Naive thymus-derived CD8-positive, alpha-beta T cell (primary cell): ENCODE measurements around the gene P3H4. TPM values are rescaled to one million over a fixed set of nuclear protein-coding genes. Genes with fewer than 3 reads are reported as not detected.
A peak's percentile ranks its signal among the peaks of the same experiment; 100 is the strongest.

Source experiments
- ATAC-seq, 2 donors: fragments of 150-1000 bp; cut with Tn5 transposase in 1 of 2; sonication (Bioruptor Pico), chemical (Tn5 transposase) in 1 of 2; 1 replicate in 1 of 2; 2 replicates in 1 of 2; pipeline ENCODE4 v1.10.0; 2021; ENCODE audit warnings: mild to moderate bottlenecking in 2 of 2, moderate library complexity in 2 of 2
- POLR2A ChIA-PET: fragments of 350-600 bp; sonication (Branson Sonifier 250); formaldehyde crosslinking; loops from one replicate; lab custom pipeline; 2021; ENCODE audit warnings: antibody characterized with exemption; lab: Charles Lee
- DNase-seq, 10 donors: peaks; one replicate each; pipeline versions ENCODE4 v3.0.0 to v3.0.0-alpha.2; 2020 to 2022
- H3K27ac Mint-ChIP-seq, 10 donors: one replicate each; pipeline ENCODE4 v1.8.0; 2020 to 2022; ENCODE audit warnings: mild to moderate bottlenecking in 10 of 10, mixed read lengths in 10 of 10, moderate library complexity in 4 of 10, inconsistent platforms in 1 of 10
- H3K27me3 Mint-ChIP-seq, 5 donors: one replicate each; pipeline ENCODE4 v1.8.0; 2021 to 2022; ENCODE audit warnings: mixed read lengths in 5 of 5
- H3K36me3 Mint-ChIP-seq, 3 donors: one replicate each; pipeline ENCODE4 v1.8.0; 2020 to 2022; ENCODE audit warnings: mixed read lengths in 3 of 3, mild to moderate bottlenecking in 2 of 3, inconsistent platforms in 1 of 3
- H3K4me1 Mint-ChIP-seq, 4 donors: one replicate each; pipeline ENCODE4 v1.8.0; 2021 to 2022; ENCODE audit warnings: mixed read lengths in 4 of 4
- H3K4me3 Mint-ChIP-seq, 10 donors: one replicate each; pipeline ENCODE4 v1.8.0; 2020 to 2022; ENCODE audit warnings: mild to moderate bottlenecking in 10 of 10, mixed read lengths in 10 of 10, moderate library complexity in 6 of 10, inconsistent platforms in 1 of 10
- H3K9me3 Mint-ChIP-seq, 9 donors: one replicate each; pipeline ENCODE4 v1.8.0; 2020 to 2022; ENCODE audit warnings: mixed read lengths in 9 of 9, mild to moderate bottlenecking in 3 of 9, inconsistent platforms in 1 of 9, moderate library complexity in 1 of 9
- polyA plus RNA-seq, 3 donors: library from polyadenylated mRNA; unstranded; fragments of 300-500 nt; fragmentation: Illumina TruSeq; gene quantifications; one replicate each; pipeline ENCODE4 v1.2.3, GENCODE V29; 2021
- total RNA-seq, 8 experiments: library from RNA in 2 of 8; stranded (reverse) in 2 of 8; gene quantifications; one replicate each; pipeline ENCODE4 v1.2.3 and lab custom pipeline; 2021 to 2026

P3H4 gene
- total and polyA plus RNA-seq, 5 experiments from 2014 or later = 4.0 to 6.2 (median 5.8) TPM

DNA sequence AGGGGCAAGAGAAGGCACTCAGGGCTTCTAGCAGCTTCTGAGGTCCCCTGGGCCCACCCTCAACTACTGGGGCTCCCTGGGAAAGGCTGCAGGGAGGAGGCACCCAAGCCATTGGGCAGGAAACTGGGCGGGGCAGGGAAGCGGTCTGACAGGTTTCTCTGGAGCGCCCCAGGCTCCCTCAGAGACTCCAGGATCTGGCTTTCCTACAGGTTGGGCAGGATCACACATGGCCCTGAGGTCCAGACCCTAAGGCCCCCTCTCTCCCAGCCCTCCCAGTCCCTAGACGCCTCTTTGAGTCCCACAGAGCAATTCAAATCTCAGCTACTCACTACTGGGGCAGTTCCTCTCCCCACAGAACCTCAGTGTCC lies 39.5 kb downstream of the P3H4 start:
- DNase-seq (no peak), ATAC-seq (no peak)
- Mint-ChIP-seq H3K4me3 (no peak overlapping the region), H3K27me3 (peaks cover 0 to 1% (median 0%) of the 10 kb centered on the region in 5 donors), H3K27ac (no peak overlapping the region), H3K4me1 (peaks cover 4 to 8% (median 6%) of the 10 kb centered on the region in 4 donors), H3K36me3 (no peaks in the 10 kb centered on the region), H3K9me3 (no peaks in the 10 kb centered on the region)
- POLR2A ChIA-PET = interaction anchor here (0.6 kb wide), 1 partner anchor 18 kb away, joined by 6 read pairs; no protein-coding TSS in a partner anchor

DNA sequence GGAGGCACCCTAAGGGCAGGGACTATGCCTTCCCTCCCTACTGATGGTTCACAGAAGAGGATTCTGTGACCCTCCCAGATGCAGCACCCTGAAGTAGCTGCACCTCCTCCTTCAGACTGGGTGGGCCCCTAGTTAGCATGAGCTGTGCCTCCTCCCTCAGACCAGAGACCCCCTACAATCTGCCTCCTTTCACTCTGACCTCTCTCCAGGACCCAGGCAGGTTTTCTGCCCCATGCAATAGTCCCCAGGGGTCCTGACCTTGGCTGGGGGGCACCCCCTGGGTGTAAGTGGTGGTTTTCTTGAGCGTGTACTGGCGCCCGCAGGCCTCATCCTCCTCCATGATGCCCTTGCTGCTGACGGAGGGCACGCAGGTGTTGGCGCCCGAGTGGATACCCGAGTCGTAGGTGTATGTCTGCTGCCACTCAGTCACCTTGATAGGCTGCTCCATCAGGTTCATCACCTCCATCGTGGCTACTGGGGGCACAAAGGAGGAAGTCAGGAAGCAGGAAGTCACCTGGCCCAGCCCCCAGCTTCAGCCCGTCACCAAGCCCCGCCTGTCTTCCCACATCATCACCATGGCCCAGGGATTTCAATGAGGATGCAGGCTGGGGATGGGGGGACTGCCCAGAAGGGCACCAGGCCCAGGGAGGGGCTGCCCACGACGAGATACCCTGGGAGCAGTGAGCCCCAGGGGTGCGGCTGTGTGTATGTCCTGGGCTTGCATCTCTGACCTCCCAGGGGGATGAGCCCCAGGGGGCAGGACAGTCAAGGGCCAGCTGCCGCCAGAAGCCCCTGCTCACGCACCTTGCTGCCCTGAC lies 40.2 kb downstream of the P3H4 start:
- no peaks in the 10 kb centered on the region for H3K9me3 Mint-ChIP-seq
- POLR2A ChIA-PET = interaction anchor here (0.6 kb wide), 1 partner anchor 19 kb away, joined by 6 read pairs; no protein-coding TSS in a partner anchor
- peaks cover 0 to 1% (median 0%) of the 10 kb centered on the region in 5 donors for H3K27me3 Mint-ChIP-seq
- H3K4me3 Mint-ChIP-seq = peak overlapping the region in 2 of 10 donors; percentile 24 to 37
- ATAC-seq (no peak), DNase-seq (no peak)
- H3K4me1 Mint-ChIP-seq = peaks cover 4 to 8% (median 6%) of the 10 kb centered on the region in 4 donors
- H3K36me3 Mint-ChIP-seq = no peaks in the 10 kb centered on the region
- H3K27ac Mint-ChIP-seq = peak overlapping the region in 5 of 10 donors; percentile 24 to 80 (median 43)

DNA sequence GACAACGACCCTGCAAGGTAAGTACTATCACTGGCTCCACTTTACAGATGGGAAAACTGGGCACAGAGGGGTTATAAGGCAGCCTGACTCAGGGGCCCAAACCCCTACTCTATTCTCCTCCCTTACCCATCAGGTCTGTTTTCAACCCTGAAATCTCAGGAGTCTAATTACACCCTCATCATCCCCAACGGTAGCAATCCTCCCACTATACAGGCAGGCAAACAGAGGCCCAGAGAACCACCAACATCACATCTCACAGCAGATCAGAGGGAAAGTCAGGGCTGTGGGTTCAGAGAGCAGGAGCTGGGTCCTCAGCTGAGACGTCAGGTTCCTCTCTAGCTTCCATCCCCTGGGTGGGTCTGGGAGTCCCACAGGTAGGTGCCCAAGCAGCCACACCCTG lies 41.8 kb downstream of the P3H4 start:
- Mint-ChIP-seq H3K4me3 (no peak overlapping the region), H3K36me3 (peaks cover 0 to 3% (median 0%) of the 10 kb centered on the region in 3 donors), H3K9me3 (no peaks in the 10 kb centered on the region), H3K4me1 (peaks cover 4 to 8% (median 6%) of the 10 kb centered on the region in 4 donors), H3K27me3 (peaks cover 0 to 1% (median 0%) of the 10 kb centered on the region in 5 donors), H3K27ac (no peak overlapping the region)
- DNase-seq (no peak), ATAC-seq (no peak)
- POLR2A ChIA-PET = interaction anchor here (0.5 kb wide), 1 partner anchor 27 kb away, joined by 4 read pairs; no protein-coding TSS in a partner anchor

DNA sequence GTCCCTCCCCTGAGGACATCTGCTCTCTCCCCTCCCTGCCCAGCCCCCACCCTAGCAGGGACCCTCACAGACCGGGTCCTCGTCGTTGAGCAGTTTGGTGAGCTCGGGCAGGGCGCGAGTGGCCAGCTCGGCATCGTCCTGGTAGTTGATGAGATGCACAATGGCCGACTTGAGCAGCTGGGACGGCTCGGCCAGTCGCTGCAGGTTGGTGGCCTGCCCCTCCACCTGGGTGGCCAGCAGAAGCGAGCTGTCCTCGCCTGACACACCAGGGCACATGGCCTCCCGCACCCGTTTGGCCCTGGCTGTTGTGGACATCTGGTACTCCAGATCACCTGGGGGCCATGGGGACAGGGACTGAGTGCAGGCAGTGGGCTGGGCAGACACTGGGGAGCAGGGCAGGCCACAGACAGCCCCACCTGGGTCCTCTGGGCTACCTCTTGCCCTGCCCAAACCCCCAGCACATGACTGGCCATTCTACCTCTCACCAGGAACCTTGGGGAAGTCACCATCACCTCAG lies 42.3 kb downstream of the P3H4 start:
- peaks cover 0 to 3% (median 0%) of the 10 kb centered on the region in 3 donors for H3K36me3 Mint-ChIP-seq
- H3K27me3 Mint-ChIP-seq = peaks cover 0 to 1% (median 0%) of the 10 kb centered on the region in 5 donors
- ATAC-seq (no peak), DNase-seq (no peak)
- no peak overlapping the region for H3K4me3 Mint-ChIP-seq
- H3K27ac Mint-ChIP-seq = no peak overlapping the region
- POLR2A ChIA-PET = interaction anchor here (0.5 kb wide), 1 partner anchor 28 kb away, joined by 4 read pairs; no protein-coding TSS in a partner anchor
- H3K9me3 Mint-ChIP-seq = no peaks in the 10 kb centered on the region
- H3K4me1 Mint-ChIP-seq = peaks cover 4 to 8% (median 6%) of the 10 kb centered on the region in 4 donors

DNA sequence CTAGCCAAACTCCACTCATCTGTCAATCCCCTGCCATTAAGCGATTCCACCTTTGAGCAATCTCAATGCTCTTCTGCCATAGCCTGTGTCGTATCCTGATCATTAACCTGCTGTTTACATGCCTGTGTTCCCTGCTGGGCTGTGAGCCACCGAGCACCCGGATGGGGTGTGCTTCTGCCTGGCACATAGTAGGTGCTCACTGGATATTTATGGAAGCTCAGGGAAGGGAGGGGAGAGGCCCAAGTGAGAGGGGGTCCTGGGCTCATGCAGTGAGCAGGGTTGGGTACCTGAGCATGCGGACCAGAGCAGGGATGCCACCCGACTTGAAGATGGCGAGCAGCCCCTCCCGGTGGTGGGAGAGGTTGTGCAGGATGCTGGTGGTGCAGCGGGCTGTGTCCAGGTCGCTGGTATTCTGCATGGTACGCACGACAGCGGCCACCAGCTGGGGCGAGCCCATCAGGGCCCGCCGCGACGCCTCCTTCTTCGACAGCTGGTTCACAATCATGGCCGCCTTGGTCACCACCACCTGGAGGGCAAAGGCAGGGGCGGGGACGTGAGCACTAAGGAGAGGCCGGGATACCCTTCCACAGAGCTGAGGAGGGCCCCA lies 43.0 kb downstream of the P3H4 start:
- H3K4me3 Mint-ChIP-seq = no peak overlapping the region
- H3K9me3 Mint-ChIP-seq = no peaks in the 10 kb centered on the region
- no peak overlapping the region for H3K27ac Mint-ChIP-seq
- DNase-seq (no peak), ATAC-seq (no peak)
- POLR2A ChIA-PET = no interaction called here
- H3K4me1 Mint-ChIP-seq = peaks cover 4 to 8% (median 6%) of the 10 kb centered on the region in 4 donors
- peaks cover 0 to 1% (median 0%) of the 10 kb centered on the region in 5 donors for H3K27me3 Mint-ChIP-seq
- peaks cover 0 to 3% (median 0%) of the 10 kb centered on the region in 3 donors for H3K36me3 Mint-ChIP-seq

DNA sequence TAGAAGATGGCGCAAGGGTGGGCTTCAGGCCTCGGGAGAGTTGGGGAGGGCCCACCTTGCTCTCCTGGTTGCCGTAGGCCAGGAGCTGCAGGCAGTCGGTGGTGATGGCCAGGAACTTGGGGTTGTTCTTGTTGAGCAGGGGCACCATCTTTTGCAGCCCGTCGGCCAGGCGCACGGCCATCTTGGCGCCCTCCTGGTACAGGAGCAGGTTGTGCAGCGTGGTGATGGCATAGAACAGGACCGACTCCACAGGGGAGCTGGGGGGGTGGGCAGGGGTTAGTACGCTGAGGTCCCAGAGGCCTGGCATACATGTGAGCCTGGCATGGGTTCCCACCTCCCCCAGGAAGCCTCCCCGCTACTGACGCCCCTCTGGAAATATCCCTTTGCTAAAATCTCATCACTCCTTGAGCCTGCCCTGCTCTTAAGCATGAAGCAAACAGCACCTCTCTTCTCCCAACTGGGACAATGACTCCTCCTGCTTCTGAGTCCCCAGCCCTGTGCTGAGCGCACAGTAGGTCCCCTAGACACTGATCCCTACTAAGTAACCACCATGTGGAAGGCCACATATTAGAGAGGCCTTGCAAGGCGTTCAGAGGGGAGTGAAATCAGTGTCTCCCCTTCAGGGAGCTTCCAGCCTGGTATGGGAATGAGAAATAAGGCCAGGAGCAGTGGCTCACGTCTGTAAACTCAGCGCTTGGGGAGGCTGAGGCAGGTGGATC lies 44.3 kb downstream of the P3H4 start:
- DNase-seq (no peak), ATAC-seq (no peak)
- Mint-ChIP-seq H3K9me3 (no peaks in the 10 kb centered on the region), H3K4me3 (no peak overlapping the region), H3K27me3 (no peaks in the 10 kb centered on the region), H3K4me1 (peaks cover 4 to 7% (median 6%) of the 10 kb centered on the region in 4 donors), H3K36me3 (peaks cover 0 to 3% (median 0%) of the 10 kb centered on the region in 3 donors), H3K27ac (no peak overlapping the region)
- POLR2A ChIA-PET = interaction anchor here (0.5 to 0.7 kb wide), 2 partner anchors 34 to 1446 kb away, joined by 4 to 5 read pairs; no protein-coding TSS in a partner anchor

DNA sequence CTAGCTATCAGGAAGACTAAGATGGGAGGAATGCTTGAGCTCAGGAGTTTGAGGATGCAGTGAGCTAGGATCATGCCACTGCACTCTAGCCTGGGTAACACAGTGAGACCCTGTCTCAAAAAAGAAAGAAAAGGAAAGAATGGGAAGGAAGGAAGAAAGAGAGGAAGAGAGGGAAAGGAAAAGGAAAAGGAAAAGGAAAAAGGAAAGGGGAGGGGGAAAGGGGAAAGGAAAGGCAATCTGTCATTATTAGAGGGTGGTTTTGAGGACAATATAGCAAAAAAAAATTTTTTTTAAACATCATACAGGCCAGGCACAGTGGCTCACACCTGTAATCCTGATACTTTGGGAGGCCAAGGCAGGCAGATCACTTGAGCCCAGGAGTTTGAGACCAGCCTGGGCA lies 45.6 kb downstream of the P3H4 start:
- H3K4me1 Mint-ChIP-seq = peaks cover 0 to 3% (median 2%) of the 10 kb centered on the region in 4 donors
- no peak for DNase-seq
- no peak overlapping the region for H3K4me3 Mint-ChIP-seq
- H3K9me3 Mint-ChIP-seq = no peaks in the 10 kb centered on the region
- no peak overlapping the region for H3K27ac Mint-ChIP-seq
- peaks cover 0 to 3% (median 0%) of the 10 kb centered on the region in 3 donors for H3K36me3 Mint-ChIP-seq
- POLR2A ChIA-PET = no interaction called here
- no peak for ATAC-seq
- H3K27me3 Mint-ChIP-seq = no peaks in the 10 kb centered on the region

DNA sequence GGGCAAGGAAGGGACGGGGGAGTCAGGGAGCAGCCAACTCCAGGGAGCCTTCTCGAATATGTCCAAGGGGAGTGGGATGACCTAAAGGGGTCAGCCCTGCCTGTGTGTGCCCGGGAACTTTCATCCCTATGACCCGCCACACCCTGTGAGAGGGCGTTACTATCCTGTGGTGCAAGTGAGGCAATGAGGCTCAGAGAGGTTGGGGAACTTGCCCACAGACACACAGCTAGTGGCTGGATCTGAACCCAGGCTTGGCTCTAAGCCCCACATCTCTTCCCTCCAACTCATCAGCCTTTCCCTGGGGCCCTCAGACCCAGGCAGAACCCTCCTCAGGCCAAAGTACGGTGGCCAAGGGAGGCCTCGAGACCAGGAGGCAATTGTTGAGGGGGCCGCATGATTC lies 48.4 kb downstream of the P3H4 start:
- Mint-ChIP-seq H3K27me3 (no peaks in the 10 kb centered on the region), H3K4me1 (peaks cover 0 to 7% (median under 1%) of the 10 kb centered on the region in 4 donors), H3K4me3 (no peak overlapping the region), H3K27ac (peak overlapping the region in 1 of 10 donors; percentile 65), H3K9me3 (no peaks in the 10 kb centered on the region), H3K36me3 (peaks cover 0 to 3% (median 0%) of the 10 kb centered on the region in 3 donors)
- DNase-seq = no peak
- POLR2A ChIA-PET = no interaction called here
- no peak for ATAC-seq

DNA sequence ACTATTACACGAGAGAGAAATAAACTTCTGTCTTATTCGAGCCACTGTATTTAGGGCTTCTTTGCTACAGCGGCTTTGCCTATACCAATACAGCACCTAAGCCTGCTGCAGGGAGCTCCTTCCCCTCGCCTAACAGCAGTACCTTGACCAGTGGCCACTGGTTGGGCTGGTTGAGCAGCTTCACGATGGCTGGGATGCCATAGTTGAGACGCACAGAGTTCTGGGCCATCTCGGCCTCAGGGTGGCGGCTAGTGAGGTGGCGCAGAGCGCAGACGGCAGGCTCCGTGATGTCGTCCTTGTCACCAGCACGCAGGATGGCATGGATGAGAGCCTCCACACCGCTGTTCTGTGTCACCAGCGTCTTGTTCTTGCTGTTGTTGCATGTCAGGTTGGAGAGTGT lies 48.9 kb downstream of the P3H4 start:
- ATAC-seq = no peak
- no peak overlapping the region for H3K4me3 Mint-ChIP-seq
- POLR2A ChIA-PET = no interaction called here
- no peaks in the 10 kb centered on the region for H3K9me3 Mint-ChIP-seq
- H3K4me1 Mint-ChIP-seq = peaks cover 0 to 7% (median under 1%) of the 10 kb centered on the region in 4 donors
- H3K27ac Mint-ChIP-seq = no peak overlapping the region
- DNase-seq = no peak
- peaks cover 0 to 3% (median 0%) of the 10 kb centered on the region in 3 donors for H3K36me3 Mint-ChIP-seq
- no peaks in the 10 kb centered on the region for H3K27me3 Mint-ChIP-seq

DNA sequence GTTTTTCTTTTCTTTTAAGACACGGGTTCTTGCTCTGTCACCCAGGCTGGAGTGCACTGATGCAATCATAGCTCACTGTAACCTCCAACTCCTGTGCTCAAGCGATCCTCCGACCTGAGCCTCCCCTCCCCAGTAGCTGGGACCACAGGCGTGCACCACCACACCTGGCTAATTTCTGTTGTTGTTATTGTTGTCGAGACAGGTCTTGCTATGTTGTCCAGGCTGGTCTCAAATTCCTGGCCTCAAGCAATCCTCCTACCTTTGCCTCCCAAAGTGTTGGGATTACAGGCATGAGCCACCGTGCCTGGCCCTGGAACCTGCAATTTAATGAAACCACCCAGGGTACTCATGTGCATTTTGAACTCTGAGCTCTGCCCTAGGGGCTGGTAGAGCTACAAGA lies 49.4 kb downstream of the P3H4 start:
- no peaks in the 10 kb centered on the region for H3K9me3 Mint-ChIP-seq
- peaks cover 0 to 3% (median 0%) of the 10 kb centered on the region in 3 donors for H3K36me3 Mint-ChIP-seq
- H3K27ac Mint-ChIP-seq = peak overlapping the region in 1 of 10 donors; percentile 71
- no peaks in the 10 kb centered on the region for H3K27me3 Mint-ChIP-seq
- peaks cover 0 to 7% (median under 1%) of the 10 kb centered on the region in 4 donors for H3K4me1 Mint-ChIP-seq
- ATAC-seq (no peak), DNase-seq (no peak)
- H3K4me3 Mint-ChIP-seq = no peak overlapping the region
- POLR2A ChIA-PET = no interaction called here

DNA sequence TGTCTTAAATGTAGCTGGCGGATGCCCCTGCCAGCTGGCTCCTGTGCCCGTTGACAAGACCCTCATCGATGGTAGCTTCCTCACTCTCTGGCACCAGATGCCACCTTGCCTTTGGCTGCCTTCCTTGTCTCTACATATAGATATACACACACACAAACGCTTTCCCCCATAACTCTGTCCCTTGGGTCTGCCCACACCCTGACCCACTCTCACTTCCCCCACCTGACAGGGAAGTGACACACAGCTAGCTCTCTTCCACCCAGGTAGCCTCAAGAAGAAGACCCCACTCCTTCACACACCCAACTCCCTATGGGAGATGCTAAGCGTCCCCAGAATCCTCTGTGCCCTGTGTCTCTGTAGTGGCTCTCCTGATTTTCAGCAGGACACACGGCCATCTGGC lies 50.9 kb downstream of the P3H4 start:
- POLR2A ChIA-PET = no interaction called here
- H3K4me3 Mint-ChIP-seq = no peak overlapping the region
- H3K9me3 Mint-ChIP-seq = no peaks in the 10 kb centered on the region
- no peak for ATAC-seq
- H3K36me3 Mint-ChIP-seq = no peaks in the 10 kb centered on the region
- no peak for DNase-seq
- no peaks in the 10 kb centered on the region for H3K27me3 Mint-ChIP-seq
- H3K27ac Mint-ChIP-seq = no peak overlapping the region
- H3K4me1 Mint-ChIP-seq = peaks cover 0 to 7% (median under 1%) of the 10 kb centered on the region in 4 donors

DNA sequence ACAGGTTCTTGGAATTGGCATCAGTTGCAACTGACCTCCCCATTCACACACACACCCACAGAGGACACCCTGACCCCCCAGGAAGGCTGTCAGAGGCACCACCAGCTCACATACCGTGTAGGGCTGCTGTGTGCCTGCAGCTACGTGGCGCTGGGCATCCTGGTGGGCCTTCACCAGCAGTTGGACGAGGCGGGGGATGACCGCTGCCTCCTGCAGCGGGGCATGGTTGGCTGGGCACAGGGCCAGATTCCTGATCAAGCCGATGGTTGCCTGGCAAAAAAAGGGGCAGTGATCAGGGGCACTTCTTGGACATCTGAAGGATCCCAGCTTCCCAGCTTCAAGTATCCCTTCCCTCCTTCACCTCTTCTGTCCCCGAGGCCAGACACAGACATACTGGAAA lies 53.1 kb downstream of the P3H4 start:
- peaks cover 0 to 7% (median under 1%) of the 10 kb centered on the region in 4 donors for H3K4me1 Mint-ChIP-seq
- H3K27me3 Mint-ChIP-seq = no peaks in the 10 kb centered on the region
- DNase-seq (no peak), ATAC-seq (no peak)
- no peaks in the 10 kb centered on the region for H3K36me3 Mint-ChIP-seq
- no peaks in the 10 kb centered on the region for H3K9me3 Mint-ChIP-seq
- POLR2A ChIA-PET = interaction anchor here (0.7 kb wide), 1 partner anchor 28 kb away, joined by 3 read pairs; the partner anchor contains the start of gene JUP
- H3K4me3 Mint-ChIP-seq = no peak overlapping the region
- H3K27ac Mint-ChIP-seq = no peak overlapping the region
